SU-DHL-6 (cell line): ENCODE results near the gene BRPF3.

Experiments
- H2AFZ ChIP-seq: fragments of 200-600 bp; sonication (generic); 2 replicates; pipeline ENCODE4 v1.6.1; 2014; ENCODE audit warnings: low read depth, mild to moderate bottlenecking, moderate library complexity, mixed read lengths, antibody characterized with exemption, low read length; ENCODE audit not compliant: severe bottlenecking
- H3F3A ChIP-seq: fragments of 200-600 bp; shearing (Covaris generic); 2 replicates; pipeline ENCODE4 v1.6.0; 2016; ENCODE audit warnings: antibody characterized with exemption, mild to moderate bottlenecking; ENCODE audit not compliant: insufficient read depth
- H3K27ac ChIP-seq: fragments of 200-600 bp; sonication (generic); 2 replicates; pipeline ENCODE4 v1.5.1; 2016; ENCODE audit warnings: low read depth, mild to moderate bottlenecking, low read length, moderate library complexity, mixed read lengths
- H3K27me3 ChIP-seq: fragments of 200-600 bp; sonication (generic), shearing (Covaris generic); 2 replicates; pipeline ENCODE4 v1.6.0; 2014; ENCODE audit warnings: mild to moderate bottlenecking, low read length
- H3K36me3 ChIP-seq: fragments of 200-600 bp; sonication (generic); 2 replicates; pipeline ENCODE4 v1.6.1; 2014; ENCODE audit warnings: mild to moderate bottlenecking, low read length, mixed read lengths
- H3K4me2 ChIP-seq: fragments of 300-600, 200-600 bp; shearing (Covaris generic), sonication (generic); 2 replicates; pipeline ENCODE4 v1.6.0; 2014; ENCODE audit warnings: low read length, low read depth, mild to moderate bottlenecking; ENCODE audit not compliant: poor library complexity, severe bottlenecking
- H3K4me3 ChIP-seq: fragments of 200-600 bp; sonication (generic); 2 replicates; pipeline ENCODE4 v1.5.1; 2014; ENCODE audit warnings: antibody characterized with exemption, low read length, mild to moderate bottlenecking, mixed read lengths; ENCODE audit not compliant: insufficient read depth, poor library complexity, severe bottlenecking
- H3K79me2 ChIP-seq: fragments of 200-600 bp; sonication (generic); 2 replicates; pipeline ENCODE4 v1.6.1; 2014; ENCODE audit warnings: mild to moderate bottlenecking, low read length, moderate library complexity; ENCODE audit not compliant: insufficient read depth
- H3K9ac ChIP-seq: fragments of 200-600 bp; sonication (generic); 2 replicates; pipeline ENCODE4 v1.7.0; 2014; ENCODE audit warnings: mild to moderate bottlenecking, low read length
- H3K9me2 ChIP-seq: fragments of 200-600 bp; sonication (generic); replicated peaks from 2 replicates; pipeline ENCODE4 v1.6.1; 2014; ENCODE audit warnings: low read length; ENCODE audit not compliant: insufficient read depth
- H3K9me3 ChIP-seq: fragments of 200-600 bp; sonication (generic); 2 replicates; pipeline ENCODE4 v1.6.1; 2014; ENCODE audit warnings: low read length, mixed read lengths; ENCODE audit not compliant: insufficient read depth
- H4K20me1 ChIP-seq: fragments of 200-600 bp; sonication (generic); 2 replicates; pipeline ENCODE4 v1.6.1; 2014; ENCODE audit warnings: low read depth, mild to moderate bottlenecking, antibody characterized with exemption, low read length, moderate library complexity, mixed read lengths
- CTCF ChIP-seq: fragments of 200-600 bp; sonication (generic); IDR thresholded peaks from one replicate; pipeline ENCODE4 v1.5.1; 2017; ENCODE audit warnings: antibody characterized with exemption, mild to moderate bottlenecking, low read length, moderate library complexity; ENCODE audit not compliant: insufficient read depth, poor library complexity, severe bottlenecking
- EZH2phosphoT487 ChIP-seq: fragments of 200-600 bp; sonication (generic), shearing (Covaris generic); conservative IDR thresholded peaks from 2 replicates; pipeline ENCODE4 v1.6.1; 2018; ENCODE audit warnings: mild to moderate bottlenecking, antibody characterized with exemption, low read length, moderate library complexity, mixed read lengths

The BRPF3 gene

GRCh38 chr6:36219081-36219480 lies 22.5 kb downstream of the BRPF3 start:
- no peak overlapping the region for H3K4me2 ChIP-seq
- no peak overlapping the region for H2AFZ ChIP-seq
- H3K27ac ChIP-seq: no peak overlapping the region
- no peaks in the 10 kb centered on the region for H3F3A ChIP-seq
- peaks cover 41% of the 10 kb centered on the region for H3K36me3 ChIP-seq
- no peak overlapping the region for H3K9ac ChIP-seq
- no peak overlapping the region for H3K4me3 ChIP-seq
- H3K9me3 ChIP-seq: no peaks in the 10 kb centered on the region
- H4K20me1 ChIP-seq: no peaks in the 10 kb centered on the region
- H3K79me2 ChIP-seq: no peaks in the 10 kb centered on the region
- H3K27me3 ChIP-seq: no peaks in the 10 kb centered on the region
- TF ChIP-seq CTCF (no peak), EZH2phosphoT487 (no peak)
- no peaks in the 10 kb centered on the region for H3K9me2 ChIP-seq

- no peak overlapping the region for H3K9ac ChIP-seq
- no peaks in the 10 kb centered on the region for H3F3A ChIP-seq
- no peak overlapping the region for H3K27ac ChIP-seq
- TF ChIP-seq EZH2phosphoT487: no peak
- no peak for TF ChIP-seq CTCF
- no peaks in the 10 kb centered on the region for H3K9me2 ChIP-seq
- H3K4me2 ChIP-seq: no peak overlapping the region
- H3K27me3 ChIP-seq: no peaks in the 10 kb centered on the region
- no peak overlapping the region for H2AFZ ChIP-seq
- peaks cover 36% of the 10 kb centered on the region; the same call in 1 of the 2 replicates for H3K36me3 ChIP-seq
- H4K20me1 ChIP-seq: no peaks in the 10 kb centered on the region
- no peak overlapping the region for H3K4me3 ChIP-seq
- no peaks in the 10 kb centered on the region for H3K9me3 ChIP-seq
- H3K79me2 ChIP-seq: no peaks in the 10 kb centered on the region
Observed at GRCh38 chr6:36220226-36220625, 23.7 kb downstream of the BRPF3 start.

- H3K36me3 ChIP-seq: peaks cover 41% of the 10 kb centered on the region
- no peak overlapping the region for H3K4me2 ChIP-seq
- H3K4me3 ChIP-seq: no peak overlapping the region
- no peaks in the 10 kb centered on the region for H3F3A ChIP-seq
- H3K9me2 ChIP-seq: no peaks in the 10 kb centered on the region
- TF ChIP-seq CTCF (no peak), EZH2phosphoT487 (no peak)
- no peaks in the 10 kb centered on the region for H3K27me3 ChIP-seq
- no peak overlapping the region for H3K27ac ChIP-seq
- no peaks in the 10 kb centered on the region for H3K79me2 ChIP-seq
- H3K9me3 ChIP-seq: no peaks in the 10 kb centered on the region
- no peak overlapping the region for H3K9ac ChIP-seq
- H2AFZ ChIP-seq: no peak overlapping the region
- H4K20me1 ChIP-seq: no peaks in the 10 kb centered on the region
Observed at GRCh38 chr6:36221674-36222073, 25.1 kb downstream of the BRPF3 start.
